Prostate gland (tissue), 2 donors: ENCODE data around the gene TMEM141. TPM values are rescaled to one million over a fixed set of nuclear protein-coding genes. Genes with fewer than 3 reads are reported as not detected.

Experiments used
- DNase-seq: peaks from one replicate; pipeline ENCODE4 v3.0.0-alpha.2; 2019; ENCODE audit warnings: low spot score
- H3K27ac ChIP-seq, 2 donors: fragments of 200-600 bp; sonication (generic); 2 replicates each; pipeline ENCODE4 v1.5.1; 2017 to 2019
- H3K27me3 ChIP-seq: fragments of 200-600 bp; sonication (generic); replicated peaks from 2 replicates; pipeline ENCODE4 v1.5.1; 2019; ENCODE audit not compliant: insufficient read depth
- H3K36me3 ChIP-seq, 2 donors: fragments of 200-600 bp; sonication (generic); 1 replicate in 1 of 2; 2 replicates in 1 of 2; pipeline versions ENCODE4 v1.5.1 to v1.8.1; 2017 to 2019
- H3K4me1 ChIP-seq: fragments of 200-600 bp; sonication (generic); replicated peaks from 2 replicates; pipeline ENCODE4 v1.5.1; 2019
- H3K4me3 ChIP-seq, 2 donors: fragments of 200-600 bp; sonication (generic); 2 replicates each; pipeline ENCODE4 v1.5.1; 2017 to 2019
- H3K9me3 ChIP-seq: fragments of 200-600 bp; sonication (generic); 2 replicates; pipeline ENCODE4 v1.5.1; 2017
- POLR2A ChIP-seq: fragments of 450-650 bp; IDR thresholded peaks from one replicate; pipeline ENCODE4 v1.6.1; 2016; ENCODE audit warnings: antibody characterized with exemption, mild to moderate bottlenecking
- POLR2AphosphoS5 ChIP-seq: sonication (generic); formaldehyde crosslinking; IDR thresholded peaks from one replicate; pipeline ENCODE4 v1.6.1; 2017; ENCODE audit warnings: antibody characterized with exemption
- WGBS: methylation state at CpG from one replicate; pipeline ENCODE4 v1.1.5; 2018; 5-methylcytosine and 5-hydroxymethylcytosine counted together
- intact Hi-C: fragments of 100-400 bp; cut with DNase I; formaldehyde crosslinking; loops from one replicate; pipeline ENCODE4 v1.14.2; 2022
- total RNA-seq, 2 donors: library from RNA; depleted of rRNA; stranded (reverse); fragments of >200 nt; gene quantifications; one replicate each; pipeline ENCODE4 v1.1.0, GENCODE V29; 2016
- TF ChIP-seq, protein P1 (sequence below), 4 experiments: fragments of 200-600 bp in 2 of 4; fragments of 450-650 bp in 2 of 4; sonication (generic) in 2 of 4; IDR thresholded peaks; 1 replicate in 3 of 4; 2 replicates in 1 of 4; pipeline ENCODE4 v1.5.1; 2016 to 2019; ENCODE audit warnings: antibody characterized with exemption in 4 of 4, mild to moderate bottlenecking in 2 of 4, moderate library complexity in 2 of 4

TMEM141 gene
- total RNA-seq, 2 donors from 2014 or later = 181 to 335 TPM

- H3K27ac ChIP-seq = no peak overlapping the region
- DNase-seq = no peak
- no peak overlapping the region for H3K4me3 ChIP-seq
- H3K36me3 ChIP-seq = no peaks in the 10 kb centered on the region
- 97% methylated on average over 1 of the region's 1 CpG for WGBS
- intact Hi-C loops = no loop called here
- H3K9me3 ChIP-seq = no peaks in the 10 kb centered on the region
- TF ChIP-seq, protein P1, sequence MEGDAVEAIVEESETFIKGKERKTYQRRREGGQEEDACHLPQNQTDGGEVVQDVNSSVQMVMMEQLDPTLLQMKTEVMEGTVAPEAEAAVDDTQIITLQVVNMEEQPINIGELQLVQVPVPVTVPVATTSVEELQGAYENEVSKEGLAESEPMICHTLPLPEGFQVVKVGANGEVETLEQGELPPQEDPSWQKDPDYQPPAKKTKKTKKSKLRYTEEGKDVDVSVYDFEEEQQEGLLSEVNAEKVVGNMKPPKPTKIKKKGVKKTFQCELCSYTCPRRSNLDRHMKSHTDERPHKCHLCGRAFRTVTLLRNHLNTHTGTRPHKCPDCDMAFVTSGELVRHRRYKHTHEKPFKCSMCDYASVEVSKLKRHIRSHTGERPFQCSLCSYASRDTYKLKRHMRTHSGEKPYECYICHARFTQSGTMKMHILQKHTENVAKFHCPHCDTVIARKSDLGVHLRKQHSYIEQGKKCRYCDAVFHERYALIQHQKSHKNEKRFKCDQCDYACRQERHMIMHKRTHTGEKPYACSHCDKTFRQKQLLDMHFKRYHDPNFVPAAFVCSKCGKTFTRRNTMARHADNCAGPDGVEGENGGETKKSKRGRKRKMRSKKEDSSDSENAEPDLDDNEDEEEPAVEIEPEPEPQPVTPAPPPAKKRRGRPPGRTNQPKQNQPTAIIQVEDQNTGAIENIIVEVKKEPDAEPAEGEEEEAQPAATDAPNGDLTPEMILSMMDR (IDR thresholded peaks at IDR 0.05) = no peak
- TF ChIP-seq POLR2A = no peak
- H3K4me1 ChIP-seq = no peaks in the 10 kb centered on the region
- H3K27me3 ChIP-seq = no peaks in the 10 kb centered on the region
These were observed 39.9 kb upstream of the TMEM141 start for GRCh38 chr9:136751244-136751643.

DNA sequence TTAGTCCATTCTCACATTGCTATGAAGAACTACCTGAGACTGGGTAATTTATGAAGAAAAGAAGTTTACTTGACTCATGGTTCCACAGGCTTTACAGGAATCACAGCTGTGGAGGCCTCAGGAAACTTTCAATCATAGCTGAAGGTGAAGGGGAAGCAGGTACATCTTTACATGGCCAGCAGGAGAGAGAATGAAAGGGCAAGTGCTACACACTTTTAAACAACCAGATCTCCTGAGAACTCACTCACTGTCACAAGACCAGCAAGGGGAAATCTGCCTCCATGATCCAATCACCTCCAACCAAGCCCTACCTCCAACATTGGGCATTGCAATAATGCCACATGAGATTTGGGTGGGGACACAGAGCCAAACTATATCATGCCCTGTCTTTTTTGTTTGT, 39.3 kb upstream of the TMEM141 start:
- Histone ChIP-seq H3K4me3 (no peak overlapping the region), H3K4me1 (no peaks in the 10 kb centered on the region), H3K27ac (no peak overlapping the region), H3K36me3 (no peaks in the 10 kb centered on the region), H3K9me3 (no peaks in the 10 kb centered on the region), H3K27me3 (no peaks in the 10 kb centered on the region)
- intact Hi-C loops = no loop called here
- TF ChIP-seq, protein P1 (IDR thresholded peaks at IDR 0.05) = no peak
- no peak for TF ChIP-seq POLR2AphosphoS5
- TF ChIP-seq POLR2A = no peak
- DNase-seq = no peak

GRCh38 chr9:136753371-136754058, 37.6 kb upstream of the TMEM141 start:
- Histone ChIP-seq H3K9me3 (no peaks in the 10 kb centered on the region), H3K27ac (no peak overlapping the region), H3K36me3 (no peaks in the 10 kb centered on the region), H3K4me3 (no peak overlapping the region), H3K4me1 (no peaks in the 10 kb centered on the region), H3K27me3 (no peaks in the 10 kb centered on the region)
- no peak for TF ChIP-seq POLR2AphosphoS5
- TF ChIP-seq POLR2A = no peak
- TF ChIP-seq, protein P1 (IDR thresholded peaks at IDR 0.05) = no peak
- intact Hi-C loops = no loop called here
- no peak for DNase-seq
- 88% methylated on average over 31 of the region's 31 CpGs for WGBS

DNA sequence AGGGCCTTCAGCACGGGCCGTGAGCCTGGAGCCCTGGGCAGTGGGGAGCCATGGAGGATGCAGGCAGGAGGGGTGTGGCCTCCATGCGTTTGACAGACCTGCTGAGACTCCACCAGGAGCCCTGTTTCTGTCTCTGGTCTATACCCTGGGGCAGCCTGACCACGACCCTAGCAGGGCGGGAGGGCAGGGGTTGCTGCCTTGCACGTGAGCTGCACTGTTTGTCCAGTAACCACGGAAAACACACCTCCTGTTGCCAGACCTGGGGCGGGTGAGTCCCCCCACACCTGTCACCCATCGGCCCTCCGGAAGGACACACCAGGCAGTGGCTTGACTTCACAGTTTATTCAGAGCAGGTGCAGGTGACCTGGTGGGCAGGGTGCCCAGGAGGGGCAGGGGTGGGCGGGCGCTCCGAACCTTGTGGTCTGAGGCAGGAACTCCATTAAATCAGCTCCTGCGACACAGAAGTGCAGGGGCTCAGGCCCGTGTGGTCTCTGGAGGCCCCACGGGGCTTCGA, 37.0 kb upstream of the TMEM141 start:
- no peak for DNase-seq
- TF ChIP-seq POLR2A (no peak), POLR2AphosphoS5 (no peak)
- TF ChIP-seq, protein P1 (IDR thresholded peaks at IDR 0.05) = no peak

More for the DNA sequence above, 37.0 kb upstream of the TMEM141 start:
- intact Hi-C loops = no loop called here
- 59% methylated on average over 15 of the region's 17 CpGs for WGBS
- Histone ChIP-seq H3K27ac (no peak overlapping the region), H3K27me3 (no peaks in the 10 kb centered on the region), H3K4me3 (no peak overlapping the region), H3K9me3 (no peaks in the 10 kb centered on the region), H3K36me3 (no peaks in the 10 kb centered on the region), H3K4me1 (no peaks in the 10 kb centered on the region)
